ENCODE measurements around the gene APOBEC3F. TPM values are rescaled to one million over a fixed set of nuclear protein-coding genes. Genes with fewer than 3 reads are reported as not detected.

APOBEC3F gene
- total RNA-seq, 1 experiment from 2014 or later, result 8.9 TPM

- no peak overlapping the region for H2BK5ac ChIP-seq (ENCODE audit: insufficient read length, low read length)
- H2AFZ ChIP-seq (ENCODE audit: low read length), result no peak overlapping the region
- H2BK12ac ChIP-seq (ENCODE audit: insufficient read length, low read depth, low read length), result no peak overlapping the region
- 0 out of 2 replicates have a peak, but pooled peaks cover 2% of the 10 kb centered on the region for H3K79me2 ChIP-seq (ENCODE audit: insufficient read depth, low read length)
- DNase-seq, result no peak
- H3K4ac ChIP-seq (ENCODE audit: low read depth, low read length), result no peak overlapping the region
- no peak overlapping the region for H2BK120ac ChIP-seq (ENCODE audit: low read depth, low read length, poor library complexity, severe bottlenecking)
- H3K4me1 ChIP-seq (ENCODE audit: insufficient read depth, low read length), result peaks cover 4% of the 10 kb centered on the region; the same call in 1 of the 2 replicates
- H4K20me1 ChIP-seq (ENCODE audit: control insufficient read depth, insufficient read depth, insufficient read length), result peaks cover 2% of the 10 kb centered on the region
- no peak overlapping the region for H3T11ph ChIP-seq (ENCODE audit: low read length)
- H4K5ac ChIP-seq (ENCODE audit: insufficient read length, low read depth, low read length), result no peak overlapping the region
- no peak overlapping the region for H4K91ac ChIP-seq (ENCODE audit: insufficient read length, low read depth, low read length)
- no peak overlapping the region for H2BK20ac ChIP-seq (ENCODE audit: low read depth, low read length, poor library complexity, severe bottlenecking)
- Mint-ChIP-seq H3K4me3 (no peak overlapping the region), H3K9me3 (no peaks in the 10 kb centered on the region; a peak in 1 of 5 replicates), H3K27me3 (ENCODE audit: low read depth) (peaks cover 7% of the 10 kb centered on the region), H3K36me3 (ENCODE audit: insufficient read depth in 1 of 3, low read depth in 3 of 3) (no peaks in the 10 kb centered on the region), H3K27ac (no peak overlapping the region; a peak in 1 of 7 replicates), H3K4me1 (peaks cover 7 to 24% of the 10 kb centered on the region in 2 experiments)
- WGBS (ENCODE audit: extremely low coverage, insufficient read length, low lambda C conversion rate), result no CpG with 5 or more reads among the region's 6 CpGs
- H2AK5ac ChIP-seq (ENCODE audit: insufficient read length, low read length), result no peak overlapping the region
- H2BK15ac ChIP-seq (ENCODE audit: low read depth, low read length), result no peak overlapping the region
- no peak overlapping the region for H3K18ac ChIP-seq (ENCODE audit: insufficient read length, low read depth, low read length)
- H3K27ac ChIP-seq (ENCODE audit: insufficient read length, low read depth, low read length), result no peak overlapping the region
- TF ChIP-seq, protein P1, sequence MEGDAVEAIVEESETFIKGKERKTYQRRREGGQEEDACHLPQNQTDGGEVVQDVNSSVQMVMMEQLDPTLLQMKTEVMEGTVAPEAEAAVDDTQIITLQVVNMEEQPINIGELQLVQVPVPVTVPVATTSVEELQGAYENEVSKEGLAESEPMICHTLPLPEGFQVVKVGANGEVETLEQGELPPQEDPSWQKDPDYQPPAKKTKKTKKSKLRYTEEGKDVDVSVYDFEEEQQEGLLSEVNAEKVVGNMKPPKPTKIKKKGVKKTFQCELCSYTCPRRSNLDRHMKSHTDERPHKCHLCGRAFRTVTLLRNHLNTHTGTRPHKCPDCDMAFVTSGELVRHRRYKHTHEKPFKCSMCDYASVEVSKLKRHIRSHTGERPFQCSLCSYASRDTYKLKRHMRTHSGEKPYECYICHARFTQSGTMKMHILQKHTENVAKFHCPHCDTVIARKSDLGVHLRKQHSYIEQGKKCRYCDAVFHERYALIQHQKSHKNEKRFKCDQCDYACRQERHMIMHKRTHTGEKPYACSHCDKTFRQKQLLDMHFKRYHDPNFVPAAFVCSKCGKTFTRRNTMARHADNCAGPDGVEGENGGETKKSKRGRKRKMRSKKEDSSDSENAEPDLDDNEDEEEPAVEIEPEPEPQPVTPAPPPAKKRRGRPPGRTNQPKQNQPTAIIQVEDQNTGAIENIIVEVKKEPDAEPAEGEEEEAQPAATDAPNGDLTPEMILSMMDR (conservative IDR thresholded peaks at IDR 0.05), result no peak
- H3K23ac ChIP-seq (ENCODE audit: insufficient read length, low read depth, low read length), result no peak overlapping the region
- no peaks in the 10 kb centered on the region for H3K79me1 ChIP-seq (ENCODE audit: insufficient read depth, low read depth, low read length, poor library complexity, severe bottlenecking)
- H4K8ac ChIP-seq (replicated peaks; ENCODE audit: insufficient read length, low read depth, low read length), result no peak overlapping the region
- no peak overlapping the region for H3K4me2 ChIP-seq (ENCODE audit: insufficient read depth, insufficient read length, low read length)
- H3K14ac ChIP-seq (ENCODE audit: insufficient read depth, low read length), result no peak overlapping the region
- H3K9ac ChIP-seq (ENCODE audit: extremely low read depth, insufficient read length, low read length), result no peak overlapping the region
- H3K56ac ChIP-seq (ENCODE audit: insufficient read length, low read depth, low read length), result no peak overlapping the region
- H3K27me3 ChIP-seq (ENCODE audit: insufficient read depth, low read length), result no peaks in the 10 kb centered on the region
- no peaks in the 10 kb centered on the region for H3K23me2 ChIP-seq (ENCODE audit: insufficient read length, low read depth, low read length, poor library complexity, severe bottlenecking)
- no peaks in the 10 kb centered on the region for H3K9me3 ChIP-seq (ENCODE audit: control insufficient read depth, low read depth, low read length)
Observed at GRCh38 chr22:39087098-39087497, 46.4 kb downstream of the APOBEC3F start.

All from H9 (cell line).